ENCODE results near the gene PDZRN4. TPM values are rescaled to one million over a fixed set of nuclear protein-coding genes. Genes with fewer than 3 reads are reported as not detected.

Gene PDZRN4
- total and polyA plus RNA-seq, 2 experiments from 2014 or later: 0.90 TPM; not detected in 1

GRCh38 chr12:41577995-41578394 lies 389.9 kb downstream of the PDZRN4 start (continued):
- TF ChIP-seq, protein P1, sequence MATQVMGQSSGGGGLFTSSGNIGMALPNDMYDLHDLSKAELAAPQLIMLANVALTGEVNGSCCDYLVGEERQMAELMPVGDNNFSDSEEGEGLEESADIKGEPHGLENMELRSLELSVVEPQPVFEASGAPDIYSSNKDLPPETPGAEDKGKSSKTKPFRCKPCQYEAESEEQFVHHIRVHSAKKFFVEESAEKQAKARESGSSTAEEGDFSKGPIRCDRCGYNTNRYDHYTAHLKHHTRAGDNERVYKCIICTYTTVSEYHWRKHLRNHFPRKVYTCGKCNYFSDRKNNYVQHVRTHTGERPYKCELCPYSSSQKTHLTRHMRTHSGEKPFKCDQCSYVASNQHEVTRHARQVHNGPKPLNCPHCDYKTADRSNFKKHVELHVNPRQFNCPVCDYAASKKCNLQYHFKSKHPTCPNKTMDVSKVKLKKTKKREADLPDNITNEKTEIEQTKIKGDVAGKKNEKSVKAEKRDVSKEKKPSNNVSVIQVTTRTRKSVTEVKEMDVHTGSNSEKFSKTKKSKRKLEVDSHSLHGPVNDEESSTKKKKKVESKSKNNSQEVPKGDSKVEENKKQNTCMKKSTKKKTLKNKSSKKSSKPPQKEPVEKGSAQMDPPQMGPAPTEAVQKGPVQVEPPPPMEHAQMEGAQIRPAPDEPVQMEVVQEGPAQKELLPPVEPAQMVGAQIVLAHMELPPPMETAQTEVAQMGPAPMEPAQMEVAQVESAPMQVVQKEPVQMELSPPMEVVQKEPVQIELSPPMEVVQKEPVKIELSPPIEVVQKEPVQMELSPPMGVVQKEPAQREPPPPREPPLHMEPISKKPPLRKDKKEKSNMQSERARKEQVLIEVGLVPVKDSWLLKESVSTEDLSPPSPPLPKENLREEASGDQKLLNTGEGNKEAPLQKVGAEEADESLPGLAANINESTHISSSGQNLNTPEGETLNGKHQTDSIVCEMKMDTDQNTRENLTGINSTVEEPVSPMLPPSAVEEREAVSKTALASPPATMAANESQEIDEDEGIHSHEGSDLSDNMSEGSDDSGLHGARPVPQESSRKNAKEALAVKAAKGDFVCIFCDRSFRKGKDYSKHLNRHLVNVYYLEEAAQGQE (IDR thresholded peaks at IDR 0.05; ENCODE audit: unreplicated experiment): no peak
- TF ChIP-seq EZH2 (IDR thresholded peaks at IDR 0.05; ENCODE audit: low read depth, unreplicated experiment) (no peak), ZNF114 (CRISPR knock-in tag; IDR thresholded peaks at IDR 0.05) (no peak), NANOG (IDR thresholded peaks at IDR 0.05; ENCODE audit: borderline replicate concordance) (no peak), JUNB (IDR thresholded peaks at IDR 0.05; ENCODE audit: unreplicated experiment) (no peak), CREB1 (CRISPR knock-in tag; IDR thresholded peaks at IDR 0.05; ENCODE audit: low read depth) (no peak), CTCF (conservative IDR thresholded peaks at IDR 0.05; ENCODE audit: low read depth in 2 of 2) (no peak), ETS1 (IDR thresholded peaks at IDR 0.05) (no peak)

- DNase-seq (ENCODE audit: low spot score) (no peak), ATAC-seq (no peak)
- no peaks in the 10 kb centered on the region for H3K79me2 ChIP-seq (replicated peaks; ENCODE audit: insufficient read depth)
- H3K4me3 Mint-ChIP-seq: no peak overlapping the region
- H3K27ac Mint-ChIP-seq: no peak overlapping the region
- no peak overlapping the region for H2AFZ ChIP-seq
- no peaks in the 10 kb centered on the region; the same call in 1 of the 3 replicates for H3K9me3 Mint-ChIP-seq
- no peak overlapping the region for H3K4me2 ChIP-seq
- H3K9me2 ChIP-seq (ENCODE audit: insufficient read depth): peaks cover 3% of the 10 kb centered on the region
- H3K4me1 ChIP-seq (ENCODE audit: insufficient read depth): no peaks in the 10 kb centered on the region
- no peak overlapping the region for H3K27ac ChIP-seq (ENCODE audit: low read depth)
- no peaks in the 10 kb centered on the region for H3F3A ChIP-seq (replicated peaks; ENCODE audit: low read depth)
- no peaks in the 10 kb centered on the region for H4K20me1 ChIP-seq (replicated peaks; ENCODE audit: insufficient read depth)
- H3K27me3 Mint-ChIP-seq (ENCODE audit: insufficient read depth, low read depth, poor library complexity): peaks cover 2% of the 10 kb centered on the region
- no peaks in the 10 kb centered on the region; the same call in 2 of the 3 replicates for H3K36me3 Mint-ChIP-seq (ENCODE audit: low read depth)
- no peak overlapping the region for H3K4me3 ChIP-seq
- no peaks in the 10 kb centered on the region for H3K36me3 ChIP-seq (ENCODE audit: insufficient read depth)
- H3K27me3 ChIP-seq (ENCODE audit: insufficient read depth): no peaks in the 10 kb centered on the region
- H3K4me1 Mint-ChIP-seq: no peaks in the 10 kb centered on the region
- TF ChIP-seq CTCF (conservative IDR thresholded peaks at IDR 0.05; ENCODE audit: low read depth in 2 of 2) (no peak), ETS1 (IDR thresholded peaks at IDR 0.05) (no peak), POLR2AphosphoS5 (IDR thresholded peaks at IDR 0.05; ENCODE audit: low read depth) (no peak), NANOG (IDR thresholded peaks at IDR 0.05; ENCODE audit: borderline replicate concordance) (no peak)
Observed at GRCh38 chr12:41585784-41586183, 397.7 kb downstream of the PDZRN4 start.
